Measurements from ENCODE around the gene EGFL6. TPM values are rescaled to one million over a fixed set of nuclear protein-coding genes. Genes with fewer than 3 reads are reported as not detected.
"Not testable (repeated sequence)": the region's sequence is repeated elsewhere in the genome, so short reads cannot be mapped to it uniquely, and the experiment has no call there.

The EGFL6 gene
- total RNA-seq, 1 donor from 2014 or later: not detected

DNA sequence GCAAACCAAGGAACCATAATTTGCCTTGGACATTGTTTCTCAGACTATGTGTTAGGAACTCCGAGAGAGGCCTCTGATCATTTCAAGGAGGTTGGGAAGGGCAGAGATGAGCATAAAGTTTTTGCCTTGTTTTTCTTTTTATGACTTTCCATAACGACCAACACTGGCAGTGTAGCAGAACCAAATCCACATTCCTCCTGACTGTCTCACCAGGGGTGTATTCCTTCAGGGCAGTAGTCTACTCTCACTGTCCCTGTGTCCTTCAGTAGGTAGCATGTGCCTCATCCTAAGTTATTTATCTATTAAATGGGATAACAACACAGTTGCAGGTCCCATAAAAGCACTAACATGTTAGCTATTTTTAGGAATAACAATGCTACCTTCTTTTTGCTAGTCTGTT, 20.8 kb downstream of the EGFL6 start:
- DNase-seq (ENCODE audit: extremely low read depth, low read depth, low spot score): no peak

DNA sequence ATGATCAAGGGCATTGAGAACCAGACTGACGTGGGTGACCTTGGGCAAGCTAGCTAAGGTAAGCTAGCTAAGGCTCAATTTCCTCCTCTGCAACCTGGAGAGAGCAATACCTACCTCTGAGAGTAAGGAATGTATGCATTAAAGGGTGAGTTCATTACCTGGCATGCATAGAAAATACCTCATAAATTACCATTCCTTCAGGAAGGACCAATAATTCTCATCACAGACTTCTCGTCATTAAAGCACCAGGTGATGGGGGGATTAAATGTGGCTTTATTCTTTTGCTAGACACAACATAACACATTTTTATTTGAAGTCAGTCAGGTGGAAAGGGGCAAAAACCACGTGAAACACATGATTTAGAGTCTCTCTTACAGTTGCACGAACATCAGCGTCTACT, 21.5 kb downstream of the EGFL6 start:
- DNase-seq (ENCODE audit: extremely low read depth, low read depth, low spot score): no peak

DNA sequence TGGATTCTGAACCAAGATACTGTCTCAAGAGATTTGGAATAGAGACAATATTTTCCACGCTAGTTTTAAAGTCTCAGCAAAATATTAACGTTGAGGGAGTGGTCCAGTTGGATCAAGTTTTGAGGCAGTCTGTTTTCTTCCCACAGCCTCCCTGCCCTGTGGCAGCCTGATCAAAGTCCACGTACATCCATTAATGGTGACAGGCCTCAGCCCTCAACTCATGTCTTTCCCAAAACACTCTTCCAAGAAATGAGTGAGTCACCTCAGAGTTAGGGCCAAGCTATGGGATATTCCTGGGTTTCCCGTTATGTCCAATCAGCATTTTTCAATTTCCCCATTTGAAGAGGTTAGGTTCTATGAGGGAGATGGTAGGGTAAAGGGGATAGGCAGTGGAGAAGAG, 28.5 kb downstream of the EGFL6 start:
- no peak for DNase-seq (ENCODE audit: extremely low read depth, low read depth, low spot score)

DNA sequence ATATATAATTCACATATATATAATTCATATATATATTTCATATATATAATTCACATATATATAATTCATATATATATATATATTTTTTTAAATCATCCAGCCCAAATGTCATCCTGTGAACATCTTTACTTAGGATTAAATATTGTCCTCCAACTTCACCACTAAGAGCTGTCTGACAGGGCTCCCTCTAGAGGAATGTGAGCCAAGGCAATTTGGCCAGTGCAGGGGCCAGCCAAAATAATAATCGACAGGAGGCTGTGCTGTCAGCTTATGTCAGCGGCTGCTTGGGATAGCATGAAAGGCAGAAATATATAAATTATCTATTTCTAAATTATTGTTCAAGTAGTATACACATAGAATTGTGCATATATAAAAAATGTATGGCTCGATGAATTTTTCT, 29.5 kb downstream of the EGFL6 start:
- no peak for DNase-seq (ENCODE audit: extremely low read depth, low read depth, low spot score)

DNA sequence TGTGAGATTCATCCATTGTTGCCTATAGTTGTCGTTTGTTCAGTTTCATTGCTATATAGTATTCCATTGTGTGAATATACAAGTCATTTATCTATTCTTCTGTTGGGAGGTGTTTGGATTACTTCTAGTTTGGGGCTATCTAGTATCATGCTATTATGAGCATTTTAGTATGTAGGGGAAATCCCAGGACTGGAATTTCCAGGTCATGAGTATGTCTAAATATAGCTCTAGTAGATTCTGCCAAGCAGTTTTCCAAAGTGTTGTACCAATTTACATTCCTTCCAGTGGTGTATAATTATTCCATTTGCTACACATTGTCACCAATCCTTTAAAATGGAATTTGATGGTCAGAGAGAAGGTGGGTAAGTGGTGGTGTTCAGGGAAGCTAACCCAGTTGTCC, 30.1 kb downstream of the EGFL6 start:
- no peak for DNase-seq (ENCODE audit: extremely low read depth, low read depth, low spot score)

DNA sequence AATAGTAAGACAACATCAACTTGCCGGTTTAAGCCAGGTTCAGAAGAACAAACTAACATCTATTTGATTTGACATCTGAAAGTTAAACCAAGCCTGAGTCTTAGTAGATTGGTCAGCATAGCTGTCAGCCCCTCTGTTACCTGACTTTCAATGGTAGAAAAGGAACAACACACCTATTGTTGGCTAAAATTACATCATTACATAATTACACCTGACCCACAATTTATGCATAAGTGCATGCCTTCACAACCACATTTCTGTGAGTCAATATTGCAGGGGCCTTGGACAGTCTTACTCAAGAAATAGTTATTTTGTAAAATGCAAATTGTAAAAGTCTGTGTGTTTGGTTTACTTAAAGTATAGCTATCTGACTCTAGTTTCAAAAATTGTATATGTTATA, 36.2 kb downstream of the EGFL6 start:
- no peak for DNase-seq (ENCODE audit: extremely low read depth, low read depth, low spot score)

DNA sequence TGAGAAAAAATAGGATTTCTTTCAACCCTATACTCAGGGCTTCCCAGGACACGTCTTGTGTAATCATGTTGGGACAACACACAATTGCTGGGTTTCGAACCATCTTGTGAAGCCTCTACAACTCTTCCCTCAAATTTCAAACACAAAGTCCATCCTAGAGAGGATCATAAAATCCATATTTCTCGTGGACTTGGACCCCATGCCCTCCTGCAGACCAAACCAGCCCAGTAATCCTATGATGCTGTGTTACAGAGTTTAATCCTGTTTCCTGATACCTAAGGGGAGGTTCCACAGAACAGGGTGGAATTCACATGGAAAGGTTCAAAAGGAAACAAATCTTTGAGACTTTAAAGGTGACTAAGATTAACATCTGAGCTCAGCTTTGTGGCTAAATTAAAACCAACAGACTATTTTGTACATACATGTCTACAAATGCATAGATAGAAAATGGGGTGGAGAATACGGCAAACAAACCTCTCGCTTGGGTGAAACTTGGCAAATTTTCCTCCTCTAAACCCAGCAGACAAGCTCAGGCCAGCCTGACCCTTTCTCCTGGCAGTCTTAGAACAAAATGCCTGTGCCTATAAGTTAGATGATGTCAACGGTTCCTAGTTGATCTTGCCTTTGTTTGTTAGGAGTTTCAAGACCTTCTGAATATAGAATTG, 38.1 kb downstream of the EGFL6 start:
- no peak for DNase-seq (ENCODE audit: extremely low read depth, low read depth, low spot score)

DNA sequence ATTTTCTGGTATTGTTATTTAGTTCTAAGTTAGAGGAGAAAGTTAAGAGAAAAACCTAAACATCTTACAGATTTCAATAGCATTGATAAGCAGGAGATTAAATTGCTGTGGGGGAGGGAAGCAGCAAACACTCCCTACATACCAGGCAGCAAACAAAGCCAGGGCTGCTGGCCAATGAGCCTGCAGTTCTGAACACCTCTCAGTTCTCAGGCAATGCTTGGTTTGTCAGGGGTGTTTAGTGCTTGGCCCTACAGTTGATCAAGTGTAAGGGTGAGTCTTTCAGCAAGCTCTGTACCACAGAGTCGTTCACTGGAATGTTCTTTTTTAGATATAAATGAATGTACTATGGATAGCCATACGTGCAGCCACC, 38.6 kb downstream of the EGFL6 start:
- no peak for DNase-seq (ENCODE audit: extremely low read depth, low read depth, low spot score)

DNA sequence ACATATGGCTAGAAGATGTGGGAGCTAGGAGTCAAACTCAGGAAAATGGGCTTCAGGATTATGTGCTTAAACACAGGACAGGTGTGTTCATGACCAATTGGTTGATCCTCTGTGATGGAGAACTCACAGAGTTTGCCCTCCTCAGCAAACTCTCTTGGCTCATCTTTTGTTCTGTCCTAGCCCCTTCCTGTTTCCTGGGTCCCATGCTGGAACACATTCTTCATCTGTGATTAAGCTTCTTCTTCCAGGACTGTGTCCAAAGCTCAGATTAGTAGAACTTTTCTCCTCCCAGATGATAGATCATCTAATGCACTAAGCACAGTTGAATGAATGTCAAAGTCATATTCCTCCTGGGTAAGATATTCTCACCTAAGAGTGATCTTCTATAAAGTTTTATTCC, 44.8 kb downstream of the EGFL6 start:
- no peak for DNase-seq (ENCODE audit: extremely low read depth, low read depth, low spot score)

DNA sequence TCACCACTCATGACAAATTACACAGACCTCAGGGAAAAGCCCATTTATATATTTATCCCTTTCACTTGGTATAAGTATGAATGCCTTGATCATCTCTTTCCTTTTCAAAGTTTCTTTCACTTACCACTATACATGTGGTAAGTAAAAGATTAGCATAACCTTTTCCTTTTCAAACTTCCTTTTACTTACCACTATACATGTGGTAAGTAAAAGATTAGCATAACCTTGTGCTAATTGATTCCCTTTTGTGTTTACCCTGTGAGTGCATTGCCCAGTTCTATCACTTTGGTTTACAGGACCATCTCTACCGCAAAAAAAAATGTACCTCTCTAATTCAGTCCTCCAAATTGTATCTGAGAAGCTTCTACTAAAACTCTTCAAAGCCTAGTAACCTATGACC, 50.8 kb downstream of the EGFL6 start:
- DNase-seq (ENCODE audit: extremely low read depth, low read depth, low spot score): no peak

DNA sequence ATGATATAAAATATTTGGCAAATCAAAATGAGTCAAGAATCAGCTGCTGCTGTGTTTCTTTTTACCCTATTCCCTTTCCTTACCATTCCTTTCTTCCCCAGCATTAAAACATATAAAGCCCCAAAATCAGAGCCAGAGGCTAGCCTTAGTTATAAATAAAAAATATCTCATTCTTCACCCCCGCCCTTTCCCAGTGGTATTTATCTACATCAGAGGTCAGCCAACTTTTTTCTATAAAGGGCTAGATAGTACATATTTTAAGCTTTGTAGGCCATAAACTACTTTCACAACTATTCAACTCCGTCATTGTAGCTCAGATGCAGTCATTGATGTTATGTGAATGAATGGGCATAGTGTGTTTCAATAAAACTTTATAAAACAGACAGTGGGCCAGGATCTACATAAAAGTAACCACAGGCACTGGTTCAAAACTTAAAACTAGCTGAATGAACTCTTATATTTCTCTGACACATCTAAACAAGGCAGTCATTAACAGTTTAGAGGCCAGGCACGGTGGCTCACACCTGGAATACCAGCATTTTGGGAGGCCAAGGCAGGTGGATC, 53.1 kb downstream of the EGFL6 start:
- DNase-seq (ENCODE audit: extremely low read depth, low read depth, low spot score): no peak

DNA sequence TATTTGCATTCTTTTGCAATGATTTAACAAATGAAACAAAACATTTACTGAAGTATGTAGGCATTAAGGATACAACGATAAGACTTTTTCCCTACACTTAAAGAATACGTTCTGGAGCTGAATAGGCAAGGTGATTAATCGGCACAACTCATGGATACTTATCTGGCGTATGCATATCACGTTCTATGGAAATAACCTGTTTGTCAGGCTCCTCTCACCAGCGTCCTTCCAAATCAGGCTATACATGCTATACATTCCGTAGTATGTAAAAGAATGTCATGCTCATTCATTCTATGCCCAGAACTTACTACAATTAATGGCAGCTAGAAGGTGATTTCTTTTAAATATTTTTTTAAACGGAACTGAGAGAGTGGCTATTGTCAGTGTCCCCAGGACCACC, 57.9 kb downstream of the EGFL6 start:
- no peak for DNase-seq (ENCODE audit: extremely low read depth, low read depth, low spot score)

DNA sequence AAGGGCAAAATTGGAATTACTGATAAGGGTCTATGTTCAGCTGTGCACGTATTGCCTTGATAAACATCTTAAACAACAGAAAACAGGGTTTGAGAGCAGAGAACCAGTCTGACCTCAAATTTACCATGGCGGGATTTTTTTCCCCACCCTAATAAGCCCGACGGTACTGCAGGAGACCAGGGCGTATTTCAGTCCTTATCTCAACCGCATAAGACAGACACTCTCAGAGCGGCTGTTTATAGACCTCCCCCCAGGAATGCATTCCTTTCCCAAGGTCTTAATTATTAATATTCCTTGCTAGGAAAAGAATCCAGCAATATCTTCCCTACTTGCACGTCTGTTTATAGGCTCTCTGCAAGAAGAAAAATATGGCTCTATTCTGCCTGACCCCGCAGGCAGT, 67.8 kb downstream of the EGFL6 start:
- not testable (repeated sequence) for DNase-seq (ENCODE audit: extremely low read depth, low read depth, low spot score)

DNA sequence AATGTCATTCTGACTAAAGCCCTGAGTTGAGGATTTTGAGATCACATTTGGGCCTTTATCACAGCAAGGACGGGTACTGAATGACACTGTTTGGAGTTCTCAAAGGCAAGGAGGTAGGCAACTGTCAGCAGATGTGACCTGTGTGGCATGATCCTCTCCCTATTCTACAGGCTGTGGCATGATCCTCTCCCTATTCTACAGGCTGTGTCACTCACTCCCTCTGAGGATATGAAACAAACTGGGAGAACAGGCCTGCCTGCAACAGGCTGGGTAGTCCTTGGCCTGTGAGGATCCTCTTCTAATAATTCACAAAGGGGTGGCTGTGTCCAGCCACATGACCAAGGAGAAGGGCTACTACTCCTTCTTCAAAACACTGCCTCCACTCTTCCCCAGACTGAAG, 68.6 kb downstream of the EGFL6 start:
- DNase-seq (ENCODE audit: extremely low read depth, low read depth, low spot score): no peak

DNA sequence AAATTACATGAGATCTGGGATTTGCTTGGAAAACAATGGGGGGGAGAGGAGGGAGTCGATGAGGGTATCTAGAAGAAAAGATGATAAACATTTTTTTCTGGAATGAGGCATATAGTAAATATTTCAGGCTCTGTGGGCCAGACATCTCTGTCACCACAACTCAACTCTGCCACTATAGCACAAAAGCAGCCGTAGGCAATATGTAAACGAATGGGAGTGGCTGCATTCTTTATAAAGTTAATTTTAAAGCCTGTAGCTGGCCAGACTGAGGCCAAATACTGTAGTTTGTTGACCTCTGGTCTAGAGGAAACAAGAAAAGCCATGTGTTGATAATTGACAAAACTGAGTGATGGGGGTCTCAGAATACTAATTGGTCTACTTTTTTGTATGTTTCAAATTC, 69.4 kb downstream of the EGFL6 start:
- no peak for DNase-seq (ENCODE audit: extremely low read depth, low read depth, low spot score)

DNA sequence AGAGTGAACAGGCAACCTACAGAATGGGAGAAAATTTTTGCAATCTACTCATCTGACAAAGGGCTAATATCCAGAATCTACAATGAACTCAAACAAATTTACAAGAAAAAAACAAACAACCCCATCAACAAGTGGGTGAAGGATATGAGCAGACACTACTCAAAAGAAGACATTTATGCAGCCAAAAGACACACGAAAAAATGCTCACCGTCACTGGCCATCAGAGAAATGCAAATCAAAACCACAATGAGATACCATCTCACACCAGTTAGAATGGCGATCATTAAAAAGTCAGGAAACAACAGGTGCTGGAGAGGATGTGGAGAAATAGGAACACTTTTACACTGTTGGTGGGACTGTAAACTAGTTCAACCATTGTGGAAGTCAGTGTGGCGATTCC, 72.3 kb downstream of the EGFL6 start:
- DNase-seq (ENCODE audit: extremely low read depth, low read depth, low spot score): not testable (repeated sequence)

DNA sequence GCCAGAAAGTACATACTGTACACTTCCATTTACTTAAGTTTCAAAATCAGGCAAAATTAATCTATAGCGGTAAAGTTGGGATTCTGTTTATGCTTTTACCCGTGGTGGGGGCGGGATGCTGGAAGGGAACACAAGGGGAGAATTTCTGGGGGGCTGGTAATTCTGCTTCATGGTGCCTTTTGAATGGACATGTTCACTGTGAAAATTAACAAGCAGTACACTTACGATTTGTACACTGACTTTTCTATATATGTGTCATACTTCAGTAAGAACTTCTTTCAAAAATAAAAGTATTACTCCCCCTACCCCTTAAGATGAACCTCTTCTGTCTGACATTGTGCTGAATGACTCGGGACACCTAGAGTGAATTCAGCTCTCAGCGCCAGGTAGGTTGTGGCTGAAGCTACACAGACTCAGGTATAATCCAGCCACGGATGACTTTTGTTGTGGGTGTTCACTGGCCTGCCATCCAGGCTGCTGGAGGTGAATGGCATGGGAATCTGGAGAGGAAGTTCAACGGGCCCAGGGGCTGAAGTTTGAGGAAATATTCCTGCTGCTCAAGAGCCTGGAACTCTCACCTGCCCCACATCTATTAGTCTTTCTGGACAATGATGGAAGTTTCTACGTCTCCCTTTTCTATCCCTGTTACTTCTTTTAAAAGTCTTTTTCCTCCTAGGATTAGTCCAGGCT, 76.2 kb downstream of the EGFL6 start:
- no peak for DNase-seq (ENCODE audit: extremely low read depth, low read depth, low spot score)

DNA sequence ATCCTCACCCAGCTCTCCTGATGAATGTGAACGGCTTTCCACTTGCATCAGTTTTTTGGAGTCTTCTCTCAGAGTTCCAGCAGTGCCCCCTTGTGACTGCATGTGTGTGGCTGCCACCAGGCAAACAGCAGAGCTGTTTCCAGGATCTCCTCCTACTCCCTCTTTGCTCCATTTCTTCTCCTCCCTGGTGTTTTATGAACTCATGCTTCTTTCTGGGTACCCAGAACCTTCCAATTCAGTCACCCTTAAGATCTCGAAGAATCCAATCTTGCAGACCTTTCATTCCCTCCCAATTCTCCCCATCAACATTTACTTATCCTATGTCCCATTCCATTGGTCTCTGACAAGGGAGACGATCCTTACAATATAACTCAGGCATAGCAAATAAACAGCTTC, 76.8 kb downstream of the EGFL6 start:
- DNase-seq (ENCODE audit: extremely low read depth, low read depth, low spot score): no peak

DNA sequence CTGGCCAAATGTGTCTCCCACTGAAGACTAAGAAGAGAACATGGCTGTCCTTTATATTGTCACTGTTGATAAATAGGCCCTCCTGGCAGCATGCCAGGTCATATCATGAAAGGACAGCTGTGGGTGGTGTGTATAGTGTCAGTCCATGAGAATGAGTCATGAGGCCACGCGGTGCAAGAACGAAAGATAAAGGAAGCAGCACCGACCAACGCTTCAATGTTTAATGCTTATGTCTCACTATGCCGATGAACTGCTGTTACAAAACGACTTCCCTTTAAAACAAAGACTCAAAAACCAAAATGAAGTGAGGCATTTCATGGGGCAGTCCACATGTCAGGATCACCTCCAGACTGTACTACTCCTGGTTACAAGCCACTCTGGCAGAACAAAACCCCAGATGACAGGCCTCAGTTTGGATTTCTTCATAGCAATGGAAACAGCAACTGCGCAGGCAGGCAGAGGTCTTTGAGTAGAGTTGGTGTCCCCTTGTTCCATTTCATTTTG, 78.4 kb downstream of the EGFL6 start:
- no peak for DNase-seq (ENCODE audit: extremely low read depth, low read depth, low spot score)

DNA sequence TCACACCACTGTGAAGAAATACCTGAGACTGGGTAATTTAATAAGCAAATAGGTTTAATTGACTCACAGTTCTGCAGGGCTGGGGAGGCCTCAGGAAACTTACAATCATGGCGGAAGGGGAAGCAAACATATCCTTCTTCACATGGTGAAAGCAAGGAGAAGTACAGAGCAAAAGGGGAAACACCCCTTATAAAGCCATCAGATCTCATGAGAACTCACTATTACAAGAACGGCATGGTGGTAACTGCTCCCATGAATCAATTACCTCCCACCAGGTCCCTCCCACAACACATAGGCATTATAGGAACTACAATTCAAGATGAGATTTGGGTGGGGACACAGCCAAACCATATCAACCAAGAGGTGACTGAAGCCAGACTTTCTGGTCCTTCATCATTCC, 78.9 kb downstream of the EGFL6 start:
- DNase-seq (ENCODE audit: extremely low read depth, low read depth, low spot score): not testable (repeated sequence)

DNA sequence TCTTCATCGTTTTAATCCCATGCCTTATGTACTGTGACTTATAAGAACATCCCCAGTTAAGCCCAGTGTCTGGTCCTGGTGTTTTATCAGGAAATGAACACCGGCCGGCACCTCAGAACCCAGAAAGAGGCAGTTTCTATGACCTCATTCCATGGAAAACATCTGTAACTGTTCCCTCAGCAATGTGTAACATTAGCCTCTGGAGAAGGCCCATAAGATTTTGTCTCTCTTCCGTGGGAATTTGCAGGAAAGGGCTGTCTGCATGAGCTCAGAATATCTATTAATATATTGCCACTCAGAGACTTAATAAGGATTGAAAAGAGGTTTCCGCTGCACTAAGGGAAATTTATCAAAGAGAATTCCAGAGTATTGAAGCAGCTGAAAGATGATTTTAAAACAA, 80.4 kb downstream of the EGFL6 start:
- DNase-seq (ENCODE audit: extremely low read depth, low read depth, low spot score): no peak

DNA sequence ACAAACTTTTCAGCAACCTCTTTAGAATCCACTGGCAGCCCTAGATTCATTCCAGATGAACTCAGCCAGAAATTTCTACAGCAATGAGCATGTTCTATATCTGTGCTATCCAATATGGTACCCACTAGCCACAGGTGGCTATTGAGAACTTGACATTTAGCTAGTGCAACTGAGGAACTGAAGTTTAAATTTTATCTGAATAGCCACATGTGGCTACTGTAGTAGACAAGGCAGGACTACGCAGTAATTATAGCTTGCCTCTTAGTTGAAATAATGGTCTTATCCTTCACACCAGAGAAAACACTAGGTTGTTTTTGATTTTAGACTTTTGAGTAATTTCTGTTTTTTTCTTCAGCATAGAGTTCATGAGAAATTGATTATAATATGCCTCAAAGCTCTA, 80.9 kb downstream of the EGFL6 start:
- DNase-seq (ENCODE audit: extremely low read depth, low read depth, low spot score): no peak

All from glomerular endothelial cell (primary cell).